Mucosa of stomach (tissue), 1 donor: ENCODE measurements around the gene TRIM24.

ENCODE experiments used
- H3K27me3 ChIP-seq: one replicate; pipeline ENCODE4 v1.7.0; 2013; ENCODE audit warnings: mild to moderate bottlenecking, low read length; ENCODE audit not compliant: control insufficient read depth, insufficient read depth
- H3K36me3 ChIP-seq: one replicate; pipeline ENCODE4 v1.7.0; 2013; ENCODE audit warnings: low read length; ENCODE audit not compliant: control insufficient read depth, insufficient read depth
- H3K4me1 ChIP-seq: one replicate; pipeline ENCODE4 v1.7.0; 2013; ENCODE audit warnings: mild to moderate bottlenecking, low read length; ENCODE audit not compliant: control insufficient read depth, insufficient read depth
- H3K4me3 ChIP-seq: one replicate; pipeline ENCODE4 v1.7.0; 2013; ENCODE audit warnings: low read length
- H3K9ac ChIP-seq: one replicate; pipeline ENCODE4 v1.7.0; 2013; ENCODE audit warnings: mild to moderate bottlenecking, low read length, moderate library complexity
- H3K9me3 ChIP-seq: one replicate; pipeline ENCODE4 v1.7.0; 2013; ENCODE audit warnings: mild to moderate bottlenecking, low read length, moderate library complexity; ENCODE audit not compliant: control insufficient read depth
- donor health status: Pancreatic carcinoma.

TRIM24 gene

GRCh38 chr7:138595454-138595853 is 135.4 kb downstream of the TRIM24 start:
- Histone ChIP-seq H3K4me3 (no peak overlapping the region), H3K9ac (no peak overlapping the region), H3K27me3 (no peaks in the 10 kb centered on the region), H3K36me3 (no peaks in the 10 kb centered on the region), H3K4me1 (no peaks in the 10 kb centered on the region), H3K9me3 (no peaks in the 10 kb centered on the region)

DNA sequence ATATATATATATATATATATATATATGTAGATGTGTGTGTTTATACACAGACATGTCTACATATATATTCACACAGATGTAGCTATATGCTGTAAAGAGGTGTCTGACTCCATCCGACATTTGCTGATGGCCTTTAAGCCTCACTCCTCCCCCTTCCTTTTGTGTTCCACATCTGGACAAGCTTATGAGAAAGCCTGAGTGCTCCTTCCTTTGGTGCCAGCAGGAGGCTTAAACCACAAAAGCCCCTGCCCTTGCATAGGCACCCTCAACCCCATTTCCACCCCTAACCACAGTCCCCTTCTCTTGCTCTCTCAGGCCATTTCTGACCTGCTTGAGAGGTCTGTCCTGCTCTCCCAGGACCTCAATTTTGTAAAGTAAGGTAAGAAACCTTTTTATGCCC is 142.4 kb downstream of the TRIM24 start:
- Histone ChIP-seq H3K9ac (no peak overlapping the region), H3K27me3 (no peaks in the 10 kb centered on the region), H3K4me1 (no peaks in the 10 kb centered on the region), H3K4me3 (no peak overlapping the region), H3K9me3 (no peaks in the 10 kb centered on the region), H3K36me3 (no peaks in the 10 kb centered on the region)

GRCh38 chr7:138603549-138604318 is 143.7 kb downstream of the TRIM24 start:
- Histone ChIP-seq H3K27me3 (no peaks in the 10 kb centered on the region), H3K36me3 (no peaks in the 10 kb centered on the region), H3K4me1 (no peaks in the 10 kb centered on the region), H3K9ac (no peak overlapping the region), H3K4me3 (no peak overlapping the region), H3K9me3 (no peaks in the 10 kb centered on the region)

GRCh38 chr7:138606236-138606635 is 146.2 kb downstream of the TRIM24 start:
- H3K4me3 ChIP-seq: no peak overlapping the region
- no peaks in the 10 kb centered on the region for H3K36me3 ChIP-seq
- no peaks in the 10 kb centered on the region for H3K4me1 ChIP-seq
- H3K27me3 ChIP-seq: no peaks in the 10 kb centered on the region
- H3K9me3 ChIP-seq: no peaks in the 10 kb centered on the region
- no peak overlapping the region for H3K9ac ChIP-seq

DNA sequence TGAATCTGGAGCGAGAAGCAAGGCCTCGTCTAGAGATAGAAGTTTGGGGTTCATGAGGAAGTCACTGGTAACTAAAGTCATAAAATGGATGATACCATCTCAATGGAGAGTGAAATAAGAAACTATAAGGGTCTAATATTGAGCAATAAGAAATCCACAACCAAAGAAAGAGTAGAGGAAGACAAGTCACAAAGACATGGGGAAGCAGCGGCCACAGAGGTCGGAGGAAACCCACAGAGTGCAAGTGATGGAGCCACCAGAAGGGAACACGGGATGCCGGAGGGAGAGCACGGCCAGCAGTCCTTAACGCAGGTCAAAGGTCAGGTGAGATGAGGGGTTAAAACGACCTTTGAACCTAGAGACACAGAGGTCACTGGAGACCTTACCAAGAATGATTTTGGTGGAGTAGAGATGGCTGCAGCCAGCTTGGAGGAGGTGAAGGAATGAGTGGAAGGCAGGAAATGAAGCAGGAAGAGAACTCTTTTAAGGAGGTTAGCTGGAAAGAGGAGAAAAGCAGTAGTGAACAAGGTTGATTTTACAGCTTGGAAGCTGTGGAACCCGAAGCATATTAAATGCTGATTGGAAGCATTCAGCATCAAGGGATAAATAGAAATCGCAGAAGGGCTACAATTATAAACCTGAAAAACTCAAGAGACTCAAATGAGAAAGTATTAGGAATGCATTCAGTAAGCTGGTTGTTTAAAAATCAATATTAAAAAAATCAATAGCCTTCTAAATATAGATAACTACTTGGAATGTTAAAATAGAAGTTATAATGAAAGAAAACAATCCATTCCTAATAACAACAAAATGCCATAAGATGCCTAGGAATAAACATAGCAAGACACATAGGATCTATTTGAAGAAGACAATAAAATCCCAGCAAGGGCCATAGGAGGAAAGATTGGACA is 147.4 kb downstream of the TRIM24 start:
- H3K9me3 ChIP-seq: no peaks in the 10 kb centered on the region
- no peak overlapping the region for H3K4me3 ChIP-seq
- no peaks in the 10 kb centered on the region for H3K36me3 ChIP-seq
- H3K9ac ChIP-seq: no peak overlapping the region
- H3K27me3 ChIP-seq: no peaks in the 10 kb centered on the region
- no peaks in the 10 kb centered on the region for H3K4me1 ChIP-seq

DNA sequence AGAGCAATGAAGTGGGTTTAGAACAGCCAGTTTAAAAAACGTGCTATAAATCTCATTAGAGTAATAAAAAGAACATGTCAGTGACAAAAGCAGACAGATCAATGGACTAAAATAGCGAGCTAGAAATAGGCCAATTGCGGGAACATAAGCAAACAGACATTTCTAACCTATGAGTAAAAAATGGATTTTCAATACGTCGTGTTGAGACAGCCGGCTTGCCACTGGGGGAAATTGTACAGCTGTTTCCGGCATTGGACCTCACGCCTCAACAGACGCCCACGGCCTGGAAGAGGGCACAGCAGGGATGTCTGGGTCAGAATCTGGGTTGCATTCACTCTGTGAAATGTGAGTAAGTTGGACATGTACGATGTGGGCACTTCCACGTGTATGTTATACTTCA is 148.2 kb downstream of the TRIM24 start:
- H3K9ac ChIP-seq: no peak overlapping the region
- H3K4me3 ChIP-seq: no peak overlapping the region
- no peaks in the 10 kb centered on the region for H3K4me1 ChIP-seq
- no peaks in the 10 kb centered on the region for H3K9me3 ChIP-seq
- no peaks in the 10 kb centered on the region for H3K27me3 ChIP-seq
- no peaks in the 10 kb centered on the region for H3K36me3 ChIP-seq

DNA sequence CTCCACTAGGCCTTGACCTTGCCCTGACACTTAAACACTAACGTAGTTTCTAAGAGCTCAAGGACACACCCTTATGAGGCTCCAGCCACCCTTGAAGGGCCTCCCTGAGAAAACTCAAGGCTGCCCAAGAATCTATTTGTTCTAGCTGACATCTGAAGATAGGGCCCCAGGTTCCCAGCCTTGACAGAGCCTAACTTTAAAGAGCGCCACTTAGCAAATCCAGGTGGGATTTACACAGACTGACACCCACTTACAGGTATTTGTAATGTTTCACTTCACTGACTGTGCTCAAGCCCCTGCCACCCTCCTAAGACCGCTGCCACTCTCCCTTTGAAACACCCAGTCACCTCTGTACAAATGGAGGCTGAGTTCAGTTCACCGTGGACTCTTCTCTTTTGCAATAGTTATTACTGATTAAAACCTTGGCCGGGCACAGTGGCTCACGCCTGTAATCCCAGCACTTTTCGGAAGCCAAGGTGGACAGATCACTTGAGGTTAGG is 150.7 kb downstream of the TRIM24 start:
- Histone ChIP-seq H3K27me3 (no peaks in the 10 kb centered on the region), H3K36me3 (no peaks in the 10 kb centered on the region), H3K4me3 (no peak overlapping the region), H3K4me1 (no peaks in the 10 kb centered on the region), H3K9ac (no peak overlapping the region), H3K9me3 (no peaks in the 10 kb centered on the region)

DNA sequence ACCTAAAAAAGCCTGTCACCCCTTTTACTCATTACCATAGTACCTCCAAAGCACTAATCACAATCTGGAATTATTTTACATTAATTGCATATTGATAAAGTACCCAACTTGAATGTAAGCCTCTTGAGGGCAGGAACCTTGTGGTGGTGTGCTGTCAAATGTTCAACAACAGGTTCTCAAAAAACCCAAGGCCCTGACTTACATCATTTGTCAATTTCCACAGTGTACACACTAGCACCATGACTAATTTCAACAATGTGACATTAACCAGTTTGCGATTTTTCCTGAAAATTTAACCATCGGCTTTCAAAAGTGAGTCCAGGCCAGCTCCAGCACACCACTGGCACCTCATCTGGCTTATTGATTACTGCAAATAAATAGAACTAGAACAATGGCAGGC is 153.6 kb downstream of the TRIM24 start:
- H3K36me3 ChIP-seq: no peaks in the 10 kb centered on the region
- H3K4me3 ChIP-seq: no peak overlapping the region
- no peaks in the 10 kb centered on the region for H3K4me1 ChIP-seq
- no peak overlapping the region for H3K9ac ChIP-seq
- no peaks in the 10 kb centered on the region for H3K9me3 ChIP-seq
- H3K27me3 ChIP-seq: no peaks in the 10 kb centered on the region

DNA sequence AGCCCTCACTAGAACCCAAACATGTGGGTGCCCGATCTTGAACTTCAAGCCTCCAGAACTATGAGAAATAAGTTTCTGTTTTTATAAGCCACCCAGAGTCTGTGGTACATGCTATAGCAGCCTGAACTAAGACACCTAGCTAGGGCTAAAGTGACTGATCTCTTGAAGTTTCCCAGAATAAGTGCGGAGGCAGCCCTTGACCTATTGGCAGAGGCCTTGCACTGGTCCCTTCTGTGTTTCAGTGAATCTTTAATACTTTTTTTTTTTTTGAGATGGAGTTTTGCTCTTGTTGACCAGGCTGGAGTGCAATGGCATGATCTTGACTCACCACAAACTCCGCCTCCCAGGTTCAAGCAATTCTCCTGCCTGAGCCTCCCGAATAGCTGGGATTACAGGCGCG is 156.0 kb downstream of the TRIM24 start:
- H3K4me1 ChIP-seq: no peaks in the 10 kb centered on the region
- no peaks in the 10 kb centered on the region for H3K36me3 ChIP-seq
- no peaks in the 10 kb centered on the region for H3K27me3 ChIP-seq
- no peaks in the 10 kb centered on the region for H3K9me3 ChIP-seq
- H3K9ac ChIP-seq: no peak overlapping the region
- H3K4me3 ChIP-seq: no peak overlapping the region

- Histone ChIP-seq H3K9ac (no peak overlapping the region), H3K9me3 (no peaks in the 10 kb centered on the region), H3K27me3 (no peaks in the 10 kb centered on the region), H3K4me1 (no peaks in the 10 kb centered on the region), H3K4me3 (no peak overlapping the region), H3K36me3 (no peaks in the 10 kb centered on the region)
These were observed 158.4 kb downstream of the TRIM24 start for GRCh38 chr7:138618506-138618905.

GRCh38 chr7:138618933-138619332 is 158.9 kb downstream of the TRIM24 start:
- Histone ChIP-seq H3K36me3 (no peaks in the 10 kb centered on the region), H3K4me3 (no peak overlapping the region), H3K9me3 (no peaks in the 10 kb centered on the region), H3K27me3 (no peaks in the 10 kb centered on the region), H3K9ac (no peak overlapping the region), H3K4me1 (no peaks in the 10 kb centered on the region)

DNA sequence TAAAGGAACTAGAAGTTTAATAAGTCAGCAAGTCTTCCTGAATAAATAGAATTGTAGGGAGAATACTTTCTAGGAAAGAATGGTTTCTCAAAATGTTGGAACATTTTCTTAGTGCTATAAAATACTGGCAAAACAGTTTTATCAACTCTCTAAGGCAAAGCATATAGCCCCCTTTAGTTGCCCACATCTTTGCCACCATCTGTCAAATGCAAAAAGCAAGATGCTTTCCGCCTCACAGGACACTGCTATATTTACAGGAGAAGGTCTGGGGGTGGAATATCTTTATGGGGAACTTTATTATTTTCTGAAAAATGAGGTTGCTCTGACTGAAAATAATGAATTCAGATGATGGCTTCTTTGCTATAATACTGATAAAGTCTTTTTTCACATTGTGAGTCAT is 162.8 kb downstream of the TRIM24 start:
- Histone ChIP-seq H3K4me1 (peaks cover 4% of the 10 kb centered on the region), H3K36me3 (no peaks in the 10 kb centered on the region), H3K27me3 (no peaks in the 10 kb centered on the region), H3K4me3 (no peak overlapping the region), H3K9me3 (no peaks in the 10 kb centered on the region), H3K9ac (no peak overlapping the region)
